Neural progenitor cell (in vitro differentiated cells): ENCODE results near the gene PSME4. TPM values are rescaled to one million over a fixed set of nuclear protein-coding genes. Genes with fewer than 3 reads are reported as not detected.
"Not testable (repeated sequence)": the region's sequence is repeated elsewhere in the genome, so short reads cannot be mapped to it uniquely, and the experiment has no call there.

Experiments
- DNase-seq: peaks from one replicate; pipeline ENCODE4 v3.0.0-alpha.2; 2016; ENCODE audit warnings: low spot score
- H2AFZ ChIP-seq: fragments of 200-600 bp; sonication (generic); replicated peaks from 2 replicates; pipeline ENCODE4 v1.6.1; 2016; ENCODE audit warnings: antibody characterized with exemption
- H3F3A ChIP-seq: fragments of 200-600 bp; sonication (generic); 2 replicates; pipeline ENCODE4 v1.6.1; 2016; ENCODE audit warnings: antibody characterized with exemption, low read depth
- H3K27ac ChIP-seq: fragments of 200-600 bp; sonication (generic); 2 replicates; pipeline ENCODE4 v1.5.1; 2016; ENCODE audit warnings: mild to moderate bottlenecking
- H3K27me3 ChIP-seq: fragments of 200-600 bp; sonication (generic); 2 replicates; pipeline ENCODE4 v1.6.1; 2016; ENCODE audit warnings: mild to moderate bottlenecking, moderate library complexity
- H3K36me3 ChIP-seq: fragments of 200-600 bp; sonication (generic); 2 replicates; pipeline ENCODE4 v1.5.1; 2016
- H3K4me1 ChIP-seq: fragments of 200-600 bp; sonication (generic); 2 replicates; pipeline ENCODE4 v1.6.1; 2016; ENCODE audit warnings: mixed run types
- H3K4me2 ChIP-seq: fragments of 200-600 bp; sonication (generic); 2 replicates; pipeline ENCODE4 v1.6.1; 2016
- H3K4me3 ChIP-seq: fragments of 200-600 bp; sonication (generic); 2 replicates; pipeline ENCODE4 v1.5.1; 2016
- H3K79me2 ChIP-seq: fragments of 200-600 bp; sonication (generic); 2 replicates; pipeline ENCODE4 v1.6.1; 2016; ENCODE audit warnings: low read depth
- H3K9ac ChIP-seq: fragments of 200-600 bp; sonication (generic); 2 replicates; pipeline ENCODE4 v1.6.1; 2016
- H3K9me3 ChIP-seq: fragments of 200-600 bp; sonication (generic); 2 replicates; pipeline ENCODE4 v1.5.1; 2016; ENCODE audit warnings: low read depth
- H4K20me1 ChIP-seq: fragments of 200-600 bp; sonication (generic); 2 replicates; pipeline ENCODE4 v1.6.1; 2016; ENCODE audit warnings: low read depth
- H3K27ac Mint-ChIP-seq: 3 replicates; pipeline ENCODE4 v1.8.0; 2021; ENCODE audit warnings: mixed read lengths
- H3K27me3 Mint-ChIP-seq: 2 replicates; pipeline ENCODE4 v1.8.0; 2022; ENCODE audit warnings: low read depth, mild to moderate bottlenecking, inconsistent platforms, moderate library complexity, mixed read lengths; ENCODE audit not compliant: insufficient read depth
- H3K36me3 Mint-ChIP-seq: 3 replicates; pipeline ENCODE4 v1.8.0; 2021; ENCODE audit warnings: mixed read lengths
- H3K4me1 Mint-ChIP-seq: 3 replicates; pipeline ENCODE4 v1.8.0; 2021; ENCODE audit warnings: mixed read lengths
- H3K4me3 Mint-ChIP-seq: 3 replicates; pipeline ENCODE4 v1.8.0; 2021; ENCODE audit warnings: mild to moderate bottlenecking, moderate library complexity, mixed read lengths
- H3K9me3 Mint-ChIP-seq: 3 replicates; pipeline ENCODE4 v1.8.0; 2020; ENCODE audit warnings: mixed read lengths
- CTCF ChIP-seq: fragments of 200-600 bp; sonication (generic); IDR thresholded peaks from 2 replicates; pipeline ENCODE4 v1.5.1; 2017; ENCODE audit warnings: antibody characterized with exemption, mild to moderate bottlenecking
- EZH2 ChIP-seq: fragments of 200-600 bp; sonication (generic); IDR thresholded peaks from 2 replicates; pipeline ENCODE4 v1.6.1; 2017; ENCODE audit warnings: antibody characterized with exemption, mild to moderate bottlenecking, moderate library complexity
- EZH2phosphoT487 ChIP-seq: fragments of 200-600 bp; sonication (generic); IDR thresholded peaks from 2 replicates; pipeline ENCODE4 v1.6.1; 2017; ENCODE audit warnings: antibody characterized with exemption
- total RNA-seq: library from RNA; depleted of rRNA; stranded (reverse); fragments of >200 nt; gene quantifications from 2 replicates; pipeline ENCODE4 v1.2.3, GENCODE V29; 2015; ENCODE audit warnings: low replicate concordance

The PSME4 gene
- total RNA-seq, 1 donor from 2014 or later = 72.1 TPM

- H3K4me1 ChIP-seq = no peaks in the 10 kb centered on the region
- H3K4me1 Mint-ChIP-seq = no peaks in the 10 kb centered on the region
- H3K4me2 ChIP-seq = no peak overlapping the region
- no peaks in the 10 kb centered on the region for H3K27me3 ChIP-seq
- DNase-seq = no peak
- peaks cover 3% of the 10 kb centered on the region for H3K36me3 Mint-ChIP-seq
- no peak overlapping the region for H3K27ac ChIP-seq
- no peak overlapping the region for H3K4me3 Mint-ChIP-seq
- no peak overlapping the region for H3K4me3 ChIP-seq
- H3F3A ChIP-seq = peaks cover 2% of the 10 kb centered on the region
- no peak overlapping the region for H2AFZ ChIP-seq
- no peak overlapping the region for H3K27ac Mint-ChIP-seq
- no peaks in the 10 kb centered on the region for H3K9me3 ChIP-seq
- H4K20me1 ChIP-seq = no peaks in the 10 kb centered on the region
- no peaks in the 10 kb centered on the region for H3K79me2 ChIP-seq
- H3K27me3 Mint-ChIP-seq = no peaks in the 10 kb centered on the region
- TF ChIP-seq CTCF (no peak), EZH2 (no peak), EZH2phosphoT487 (no peak)
- peaks cover 11% of the 10 kb centered on the region for H3K9me3 Mint-ChIP-seq
- H3K9ac ChIP-seq = no peak overlapping the region
- H3K36me3 ChIP-seq = no peaks in the 10 kb centered on the region
Measured at GRCh38 chr2:53840580-53840979, 130.2 kb downstream of the PSME4 start.

GRCh38 chr2:53829980-53830290, 140.9 kb downstream of the PSME4 start:
- H3K36me3 Mint-ChIP-seq, H3K9me3 ChIP-seq, H3K27ac Mint-ChIP-seq, H3K4me3 Mint-ChIP-seq, H2AFZ ChIP-seq, H3K27me3 ChIP-seq, H3K79me2 ChIP-seq, H3K36me3 ChIP-seq, H3K27me3 Mint-ChIP-seq, H3K9ac ChIP-seq, H3K27ac ChIP-seq, H4K20me1 ChIP-seq, DNase-seq, H3K9me3 Mint-ChIP-seq, H3K4me2 ChIP-seq, H3K4me3 ChIP-seq: not testable (repeated sequence)
- peaks cover 13% of the 10 kb centered on the region for H3F3A ChIP-seq
- peaks cover 12% of the 10 kb centered on the region for H3K4me1 Mint-ChIP-seq
- peaks cover 19% of the 10 kb centered on the region for H3K4me1 ChIP-seq

GRCh38 chr2:53829273-53829979, 141.4 kb downstream of the PSME4 start:
- H3K4me1 ChIP-seq = peaks cover 19% of the 10 kb centered on the region
- H3K27ac ChIP-seq = no peak overlapping the region
- H3F3A ChIP-seq = peaks cover 13% of the 10 kb centered on the region
- H4K20me1 ChIP-seq = no peaks in the 10 kb centered on the region
- H3K4me3 ChIP-seq = no peak overlapping the region
- H3K27me3 ChIP-seq = no peaks in the 10 kb centered on the region
- H3K9me3 Mint-ChIP-seq = no peaks in the 10 kb centered on the region
- no peaks in the 10 kb centered on the region for H3K79me2 ChIP-seq
- DNase-seq = no peak
- H3K36me3 Mint-ChIP-seq = no peaks in the 10 kb centered on the region
- H2AFZ ChIP-seq = no peak overlapping the region
- H3K4me2 ChIP-seq = no peak overlapping the region
- H3K27me3 Mint-ChIP-seq = no peaks in the 10 kb centered on the region
- H3K9me3 ChIP-seq = no peaks in the 10 kb centered on the region
- no peak overlapping the region for H3K9ac ChIP-seq
- TF ChIP-seq EZH2 (no peak), EZH2phosphoT487 (no peak), CTCF (no peak)
- H3K4me3 Mint-ChIP-seq = no peak overlapping the region
- peaks cover 12% of the 10 kb centered on the region for H3K4me1 Mint-ChIP-seq
- no peaks in the 10 kb centered on the region for H3K36me3 ChIP-seq
- no peak overlapping the region for H3K27ac Mint-ChIP-seq

GRCh38 chr2:53828331-53828730, 142.5 kb downstream of the PSME4 start:
- Histone ChIP-seq H3K27me3 (no peaks in the 10 kb centered on the region), H3F3A (peaks cover 13% of the 10 kb centered on the region), H3K27ac (peak overlapping the region; percentile 39), H3K4me2 (no peak overlapping the region), H3K4me3 (no peak overlapping the region), H3K79me2 (no peaks in the 10 kb centered on the region), H3K36me3 (no peaks in the 10 kb centered on the region), H3K9me3 (no peaks in the 10 kb centered on the region), H3K9ac (no peak overlapping the region), H4K20me1 (no peaks in the 10 kb centered on the region), H2AFZ (no peak overlapping the region), H3K4me1 (peaks cover 19% of the 10 kb centered on the region)
- TF ChIP-seq EZH2 (no peak), CTCF (no peak)
- no peak for DNase-seq
- H3K27ac Mint-ChIP-seq = no peak overlapping the region
- H3K4me3 Mint-ChIP-seq = no peak overlapping the region
- H3K27me3 Mint-ChIP-seq = no peaks in the 10 kb centered on the region
- peaks cover 12% of the 10 kb centered on the region for H3K4me1 Mint-ChIP-seq
- no peaks in the 10 kb centered on the region for H3K36me3 Mint-ChIP-seq
- no peaks in the 10 kb centered on the region for H3K9me3 Mint-ChIP-seq
